Measurements from ENCODE around the gene CMYA5. TPM values are rescaled to one million over a fixed set of nuclear protein-coding genes. Genes with fewer than 3 reads are reported as not detected.
"Not testable (repeated sequence)": the region's sequence is repeated elsewhere in the genome, so short reads cannot be mapped to it uniquely, and the experiment has no call there.

CMYA5 gene
- total RNA-seq, 2 donors from 2014 or later, result 1.6 to 5.6 TPM

- H3K27me3 ChIP-seq (replicated peaks; ENCODE audit: insufficient read depth), result no peaks in the 10 kb centered on the region
- H3K4me1 ChIP-seq (ENCODE audit: control insufficient read depth in 1 of 2, low read depth in 2 of 2), result no peaks in the 10 kb centered on the region
- H3K36me3 ChIP-seq, result no peaks in the 10 kb centered on the region
- H3K27ac ChIP-seq, result no peak overlapping the region
- ATAC-seq (ENCODE audit: insufficient number of reproducible peaks, low FRiP score, low read depth) (no peak), DNase-seq (ENCODE audit: low spot score) (no peak)
- no peaks in the 10 kb centered on the region for H3K9me3 ChIP-seq
- no peak overlapping the region for H3K4me3 ChIP-seq
- no peak for TF ChIP-seq CTCF (IDR thresholded peaks at IDR 0.05)
Measured at GRCh38 chr5:79759436-79759835, 69.8 kb downstream of the CMYA5 start.

- no peak for DNase-seq (ENCODE audit: low spot score)
- no peak overlapping the region for H3K27ac ChIP-seq
- H3K4me3 ChIP-seq, result no peak overlapping the region
- no peaks in the 10 kb centered on the region for H3K36me3 ChIP-seq
- ATAC-seq (ENCODE audit: insufficient number of reproducible peaks, low FRiP score, low read depth), result no peak
- no peaks in the 10 kb centered on the region for H3K9me3 ChIP-seq
- no peaks in the 10 kb centered on the region for H3K4me1 ChIP-seq (ENCODE audit: control insufficient read depth in 1 of 2, low read depth in 2 of 2)
- TF ChIP-seq CTCF (IDR thresholded peaks at IDR 0.05), result no peak
- no peaks in the 10 kb centered on the region for H3K27me3 ChIP-seq (replicated peaks; ENCODE audit: insufficient read depth)
Measured at GRCh38 chr5:79759848-79760247, 70.2 kb downstream of the CMYA5 start.

- Histone ChIP-seq H3K4me1 (ENCODE audit: control insufficient read depth in 1 of 2, low read depth in 2 of 2) (no peaks in the 10 kb centered on the region), H3K27me3 (replicated peaks; ENCODE audit: insufficient read depth) (no peaks in the 10 kb centered on the region), H3K36me3 (no peaks in the 10 kb centered on the region), H3K27ac (no peak overlapping the region), H3K9me3 (no peaks in the 10 kb centered on the region), H3K4me3 (no peak overlapping the region)
- no peak for DNase-seq (ENCODE audit: low spot score)
- no peak for ATAC-seq (ENCODE audit: insufficient number of reproducible peaks, low FRiP score, low read depth)
- TF ChIP-seq CTCF (IDR thresholded peaks at IDR 0.05), result no peak
Measured at GRCh38 chr5:79762929-79763328, 73.3 kb downstream of the CMYA5 start.

GRCh38 chr5:79764147-79764546 is 74.5 kb downstream of the CMYA5 start:
- H3K4me1 ChIP-seq (ENCODE audit: control insufficient read depth in 1 of 2, low read depth in 2 of 2); H3K4me3 ChIP-seq; H3K27ac ChIP-seq; H3K9me3 ChIP-seq; DNase-seq (ENCODE audit: low spot score); H3K36me3 ChIP-seq; ATAC-seq (ENCODE audit: insufficient number of reproducible peaks, low FRiP score, low read depth); H3K27me3 ChIP-seq (replicated peaks; ENCODE audit: insufficient read depth): not testable (repeated sequence)

- H3K27me3 ChIP-seq (replicated peaks; ENCODE audit: insufficient read depth), result no peaks in the 10 kb centered on the region
- no peaks in the 10 kb centered on the region for H3K9me3 ChIP-seq
- H3K4me1 ChIP-seq (ENCODE audit: control insufficient read depth in 1 of 2, low read depth in 2 of 2), result no peaks in the 10 kb centered on the region
- H3K4me3 ChIP-seq, result no peak overlapping the region
- ATAC-seq (ENCODE audit: insufficient number of reproducible peaks, low FRiP score, low read depth), result no peak
- H3K27ac ChIP-seq, result no peak overlapping the region
- DNase-seq (ENCODE audit: low spot score), result no peak
- no peaks in the 10 kb centered on the region for H3K36me3 ChIP-seq
- no peak for TF ChIP-seq CTCF (IDR thresholded peaks at IDR 0.05)
Measured at GRCh38 chr5:79771387-79771786, 81.8 kb downstream of the CMYA5 start.

- Histone ChIP-seq H3K4me3 (no peak overlapping the region), H3K27me3 (replicated peaks; ENCODE audit: insufficient read depth) (no peaks in the 10 kb centered on the region), H3K27ac (no peak overlapping the region), H3K4me1 (ENCODE audit: control insufficient read depth in 1 of 2, low read depth in 2 of 2) (no peaks in the 10 kb centered on the region), H3K9me3 (no peaks in the 10 kb centered on the region), H3K36me3 (no peaks in the 10 kb centered on the region)
- no peak for DNase-seq (ENCODE audit: low spot score)
- no peak for TF ChIP-seq CTCF (IDR thresholded peaks at IDR 0.05)
- ATAC-seq (ENCODE audit: insufficient number of reproducible peaks, low FRiP score, low read depth), result no peak
Measured at GRCh38 chr5:79772651-79773050, 83.0 kb downstream of the CMYA5 start.
